DMS114 treated with DMSO at 0.1 percent for 48 hours (cell line): Measurements from ENCODE around the gene SST.

Source experiments
- DNase-seq: peaks from one replicate; lab custom pipeline; 2025; ENCODE audit not compliant: unreplicated experiment; lab: John Stamatoyannopoulos, UW

SST gene

GRCh38 chr3:187636528-187636927 lies 33.7 kb downstream of the SST start:
- DNase-seq = no peak

GRCh38 chr3:187630404-187630803 lies 39.8 kb downstream of the SST start:
- DNase-seq = no peak

GRCh38 chr3:187629711-187630110 lies 40.5 kb downstream of the SST start:
- no peak for DNase-seq

GRCh38 chr3:187628169-187628568 lies 42.0 kb downstream of the SST start:
- DNase-seq = no peak

GRCh38 chr3:187626581-187626980 lies 43.6 kb downstream of the SST start:
- no peak for DNase-seq

GRCh38 chr3:187624588-187624987 lies 45.6 kb downstream of the SST start:
- no peak for DNase-seq

GRCh38 chr3:187623285-187623814 lies 46.8 kb downstream of the SST start:
- no peak for DNase-seq

- no peak for DNase-seq
Observed at GRCh38 chr3:187621881-187622280, 48.3 kb downstream of the SST start.

- DNase-seq = no peak
Observed at GRCh38 chr3:187619461-187619860, 50.7 kb downstream of the SST start.
